Iris pigment epithelial cell (primary cell): Measurements from ENCODE around the gene CASP7.
A peak's percentile ranks its signal among the peaks of the same experiment; 100 is the strongest.

Source experiments
- DNase-seq: peaks from one replicate; pipeline ENCODE4 v3.0.0-alpha.2; 2011; ENCODE audit warnings: low read depth

CASP7 gene

GRCh38 chr10:113666682-113667252 lies 12.9 kb upstream of the CASP7 start:
- peak; percentile 63 for DNase-seq

- peak; percentile 58 for DNase-seq
Observed at GRCh38 chr10:113680190-113681111, 739 bp downstream of the CASP7 start.

GRCh38 chr10:113681533-113682470 lies 2.1 kb downstream of the CASP7 start:
- peak; percentile 34 for DNase-seq

GRCh38 chr10:113683300-113683699 lies 3.6 kb downstream of the CASP7 start:
- DNase-seq: no peak

GRCh38 chr10:113686028-113686427 lies 6.3 kb downstream of the CASP7 start:
- no peak for DNase-seq

GRCh38 chr10:113687037-113687436 lies 7.3 kb downstream of the CASP7 start:
- no peak for DNase-seq

GRCh38 chr10:113689057-113689456 lies 9.3 kb downstream of the CASP7 start:
- no peak for DNase-seq

GRCh38 chr10:113689574-113689973 lies 9.9 kb downstream of the CASP7 start:
- no peak for DNase-seq

GRCh38 chr10:113690749-113691148 lies 11.0 kb downstream of the CASP7 start:
- DNase-seq: no peak

- DNase-seq: no peak
Observed at GRCh38 chr10:113691381-113691780, 11.7 kb downstream of the CASP7 start.

GRCh38 chr10:113692271-113692670 lies 12.6 kb downstream of the CASP7 start:
- DNase-seq: no peak

GRCh38 chr10:113693348-113693747 lies 13.6 kb downstream of the CASP7 start:
- DNase-seq: no peak

GRCh38 chr10:113695691-113696090 lies 16.0 kb downstream of the CASP7 start:
- no peak for DNase-seq

- DNase-seq: no peak
Observed at GRCh38 chr10:113697595-113697994, 17.9 kb downstream of the CASP7 start.

- DNase-seq: peak; percentile 61
Observed at GRCh38 chr10:113704637-113705343, 25.1 kb downstream of the CASP7 start.

GRCh38 chr10:113705344-113705652 lies 25.6 kb downstream of the CASP7 start:
- DNase-seq: no peak

GRCh38 chr10:113706623-113707022 lies 26.9 kb downstream of the CASP7 start:
- no peak for DNase-seq

GRCh38 chr10:113708640-113709039 lies 28.9 kb downstream of the CASP7 start:
- no peak for DNase-seq

GRCh38 chr10:113709221-113709838 lies 29.6 kb downstream of the CASP7 start:
- peak; percentile 85 for DNase-seq

- no peak for DNase-seq
Observed at GRCh38 chr10:113711142-113711541, 31.4 kb downstream of the CASP7 start.

GRCh38 chr10:113712024-113712423 lies 32.3 kb downstream of the CASP7 start:
- DNase-seq: no peak
